HepG2 (cell line): ENCODE results near the gene ARL5A. TPM values are rescaled to one million over a fixed set of nuclear protein-coding genes. Genes with fewer than 3 reads are reported as not detected.

Source experiments
- ATAC-seq: fragments of 200-7000 bp; cut with Tn5 transposase; 3 replicates; pipeline ENCODE4 v1.9.1; 2020; ENCODE audit warnings: mild to moderate bottlenecking, moderate library complexity
- BruUV-seq: library from RNA; stranded (reverse); fragments of 400-500 nt; replicated peaks from 2 replicates; lab custom pipeline; 2021; lab: Mats Ljungman, UMichigan
- CTCF ChIA-PET: fragments of 300-600 bp; formaldehyde crosslinking; extraction: SDS; loops from one replicate; lab custom pipeline; 2021; ENCODE audit warnings: low total read pairs, inconsistent platforms, low intra/inter-chr PET ratio; lab: Yijun Ruan, JAX
- POLR2A ChIA-PET: fragments of 350-600 bp; sonication (Branson Sonifier 250); formaldehyde crosslinking; loops from one replicate; lab custom pipeline; 2020; ENCODE audit warnings: antibody characterized with exemption, inconsistent platforms; lab: Yijun Ruan, JAX
- DNase-seq: peaks from one replicate; pipeline ENCODE4 v3.0.0-alpha.2; 2015; ENCODE audit warnings: low spot score
- FAIRE-seq: peaks from 3 replicates; lab custom pipeline; 2011; peaks lifted over from hg19 to GRCh38; lab: Jason Lieb, UNC
- H2AFZ ChIP-seq: one replicate; pipeline ENCODE4 v1.6.1; 2011; ENCODE audit warnings: low read length, inconsistent platforms
- H3K27ac ChIP-seq: fragments of 300-600 bp; 3 replicates; pipeline ENCODE4 v1.8.0; 2011; ENCODE audit warnings: mixed run types, mild to moderate bottlenecking, mixed read lengths, low read length, inconsistent platforms; ENCODE audit not compliant: insufficient read depth; ENCODE audit errors: extremely low read length
- H3K27me3 ChIP-seq, 2 experiments: fragments of 200-600 bp in 1 of 2; 2 replicates in 1 of 2; 3 replicates in 1 of 2; pipeline versions ENCODE4 v1.6.0 to v1.8.0; 2011; ENCODE audit warnings: low read length in 2 of 2, mild to moderate bottlenecking in 2 of 2, moderate library complexity in 2 of 2, inconsistent platforms in 1 of 2; ENCODE audit not compliant: insufficient read depth in 2 of 2, control insufficient read depth in 1 of 2
- H3K36me3 ChIP-seq, 2 experiments: fragments of 200-600 bp in 1 of 2; replicated peaks in 1 of 2; 2 replicates in 1 of 2; 3 replicates in 1 of 2; pipeline versions ENCODE4 v1.5.1 to v1.8.0; 2011; ENCODE audit warnings: low read length in 2 of 2, inconsistent platforms in 1 of 2; ENCODE audit not compliant: insufficient read depth in 2 of 2, control insufficient read depth in 1 of 2
- H3K4me1 ChIP-seq: 2 replicates; pipeline ENCODE4 v1.5.1; 2012; ENCODE audit warnings: low read length, inconsistent platforms; ENCODE audit not compliant: insufficient read depth
- H3K4me2 ChIP-seq: 2 replicates; pipeline ENCODE4 v1.6.0; 2011; ENCODE audit warnings: low read depth, low read length, inconsistent platforms
- H3K4me3 ChIP-seq, 3 experiments: fragments of 200-600 bp in 1 of 3; sonication (generic), shearing (Covaris generic) in 1 of 3; replicated peaks in 1 of 3; 2 replicates each; pipeline ENCODE4 v1.5.1; 2011 to 2016; ENCODE audit warnings: low read length in 3 of 3, inconsistent platforms in 2 of 3, low read depth in 2 of 3, mild to moderate bottlenecking in 2 of 3, control low read depth in 1 of 3, mixed read lengths in 1 of 3; ENCODE audit not compliant: insufficient read depth in 1 of 3
- H3K79me2 ChIP-seq: one replicate; pipeline ENCODE4 v1.6.1; 2011; ENCODE audit warnings: low read length, inconsistent platforms; ENCODE audit not compliant: insufficient read depth
- H3K9ac ChIP-seq: 2 replicates; pipeline ENCODE4 v1.6.0; 2011; ENCODE audit warnings: mild to moderate bottlenecking, low read depth, low read length, inconsistent platforms; ENCODE audit not compliant: insufficient read depth
- H3K9me3 ChIP-seq: 2 replicates; pipeline ENCODE4 v1.5.1; 2012; ENCODE audit warnings: mild to moderate bottlenecking, low read length
- H4K20me1 ChIP-seq: 2 replicates; pipeline ENCODE4 v1.6.0; 2011; ENCODE audit warnings: inconsistent platforms, mild to moderate bottlenecking, low read length, moderate library complexity; ENCODE audit not compliant: insufficient read depth
- EEA1 ChIP-seq: sonication (generic); formaldehyde crosslinking; IDR thresholded peaks from 2 replicates; pipeline ENCODE4 v1.5.1; 2020; ENCODE audit warnings: mild to moderate bottlenecking, missing genetic modification reagents, borderline replicate concordance
- GPBP1L1 ChIP-seq: sonication (generic); formaldehyde crosslinking; IDR thresholded peaks from 2 replicates; pipeline ENCODE4 v1.5.0; 2020; ENCODE audit warnings: mild to moderate bottlenecking, missing genetic modification reagents
- HCFC1 ChIP-seq: fragments of 150-350 bp; IDR thresholded peaks from 2 replicates; pipeline ENCODE4 v1.6.1; 2014; ENCODE audit warnings: low read depth, low read length
- REST ChIP-seq, 2 experiments: IDR thresholded peaks; 2 replicates each; pipeline ENCODE4 v1.6.1; 2011 to 2012; ENCODE audit warnings: low read length in 2 of 2, borderline replicate concordance in 1 of 2, low read depth in 1 of 2, mild to moderate bottlenecking in 1 of 2, moderate library complexity in 1 of 2
- ZNF703 ChIP-seq: sonication (generic); formaldehyde crosslinking; IDR thresholded peaks from 2 replicates; pipeline ENCODE4 v1.5.1; 2020; ENCODE audit warnings: missing genetic modification reagents, mild to moderate bottlenecking, moderate library complexity, borderline replicate concordance
- ZNF800 ChIP-seq: sonication (generic); formaldehyde crosslinking; IDR thresholded peaks from 2 replicates; pipeline ENCODE4 v1.4.0; 2020; ENCODE audit warnings: missing genetic modification reagents
- WGBS: methylation state at CpG from one replicate; pipeline ENCODE4 v1.1.6; 2017; ENCODE audit warnings: low lambda C conversion rate; 5-methylcytosine and 5-hydroxymethylcytosine counted together
- in situ Hi-C: cut with HindIII; loops from 2 replicates; pipeline ENCODE4 v1.10.0; 2017; ENCODE audit warnings: low pct_unique_long_range_greater_than_20kb; ENCODE audit not compliant: extremely low pct_ligation_motif_present
- intact Hi-C: fragments of 100-400 bp; cut with micrococcal nuclease; formaldehyde crosslinking; loops from one replicate; pipeline ENCODE4 v1.10.0; 2022; ENCODE audit not compliant: unreplicated experiment
- polyA plus RNA-seq, 8 experiments: library from polyadenylated mRNA; depleted of rRNA in 3 of 8; stranded (reverse) in 7 of 8; unstranded in 1 of 8; fragments of >200 nt; fragmentation: Illumina TruSeq in 4 of 8; extraction: Trizol in 4 of 8; gene quantifications; 2 replicates each; pipeline versions ENCODE4 v1.2.1 to v1.2.3, GENCODE V29; 2011 to 2016; ENCODE audit warnings: low read depth in 4 of 8, missing spikeins in 1 of 8, mixed read lengths in 1 of 8; ENCODE audit not compliant: insufficient read depth in 1 of 8
- total RNA-seq, 5 experiments: library from RNA; depleted of rRNA; stranded (reverse); fragments of >200 nt; fragmentation: Illumina TruSeq; extraction: Trizol; gene quantifications; 2 replicates each; pipeline ENCODE4 v1.2.3, GENCODE V29; 2016; ENCODE audit warnings: low read depth in 1 of 5

Gene ARL5A
- total and polyA plus RNA-seq, 2 of the 13 experiments (the other 11 are each of a cell fraction or from before 2014, with no cell fraction given), result 47.5 to 149 TPM

GRCh38 chr2:151845884-151846283 lies 17.7 kb upstream of the ARL5A start:
- FAIRE-seq, result no peak
- H3K4me2 ChIP-seq, result no peak overlapping the region
- H3K27ac ChIP-seq, result no peak overlapping the region
- H2AFZ ChIP-seq, result no peak overlapping the region
- ChIA-PET POLR2A (interaction anchor here (1.1 kb wide), 1 partner anchor 18 kb away, joined by 3 read pairs; the partner anchor contains the start of gene ARL5A), CTCF (no interaction called here)
- no peaks in the 10 kb centered on the region for H3K9me3 ChIP-seq
- no TSS peak for BruUV-seq
- peaks cover 58% of the 10 kb centered on the region for H3K4me1 ChIP-seq
- no peak for DNase-seq
- no peak overlapping the region for H3K4me3 ChIP-seq
- no peak for ATAC-seq
- H4K20me1 ChIP-seq, result no peaks in the 10 kb centered on the region
- no peaks in the 10 kb centered on the region for H3K79me2 ChIP-seq
- H3K9ac ChIP-seq, result no peak overlapping the region
- peaks cover 0 to 5% of the 10 kb centered on the region in 2 experiments; a peak in 2 of 5 replicates for H3K36me3 ChIP-seq
- no peaks in the 10 kb centered on the region for H3K27me3 ChIP-seq
- WGBS, result 98% methylated on average over 2 of the region's 2 CpGs
- in situ Hi-C loops (no loop called here), intact Hi-C loops (no loop called here)
- TF ChIP-seq REST (IDR thresholded peaks at IDR 0.05; ENCODE audit: borderline replicate concordance in 1 of 2, low read depth in 1 of 2, low read length in 2 of 2), result no peak
- TF ChIP-seq GPBP1L1 (CRISPR knock-in tag), result no peak
- TF ChIP-seq EEA1 (CRISPR knock-in tag), result no peak
- no peak for TF ChIP-seq ZNF800
- no peak for TF ChIP-seq HCFC1
- TF ChIP-seq ZNF703 (CRISPR knock-in tag), result no peak
